MG63 (cell line): ENCODE data around the gene NOC4L. TPM values are rescaled to one million over a fixed set of nuclear protein-coding genes. Genes with fewer than 3 reads are reported as not detected.
"Not testable (repeated sequence)": the region's sequence is repeated elsewhere in the genome, so short reads cannot be mapped to it uniquely, and the experiment has no call there.

Experiments
- DNase-seq: peaks from one replicate; pipeline ENCODE4 v3.0.0-alpha.2; 2020
- H3K27me3 ChIP-seq: fragments of 250-450 bp; sonication (Bioruptor Pico); 2 replicates; pipeline ENCODE4 v1.5.1; 2020; ENCODE audit warnings: mild to moderate bottlenecking, moderate library complexity
- H3K36me3 ChIP-seq: fragments of 250-450 bp; sonication (Bioruptor Pico); 2 replicates; pipeline ENCODE4 v1.5.1; 2020; ENCODE audit warnings: mild to moderate bottlenecking, moderate library complexity
- H3K4me3 ChIP-seq: fragments of 250-450 bp; sonication (Bioruptor Pico); 2 replicates; pipeline ENCODE4 v1.5.1; 2020; ENCODE audit warnings: mild to moderate bottlenecking, moderate library complexity
- H3K9me3 ChIP-seq: fragments of 250-450 bp; sonication (Bioruptor Pico); 2 replicates; pipeline ENCODE4 v1.5.1; 2020; ENCODE audit warnings: mild to moderate bottlenecking, moderate library complexity
- total RNA-seq: library from RNA; depleted of rRNA; stranded (reverse); fragments of >200 nt; shearing (Covaris generic); gene quantifications from 2 replicates; pipeline ENCODE4 v1.2.3, GENCODE V29; 2014; ENCODE audit warnings: low replicate concordance

NOC4L gene
- total RNA-seq, 1 experiment from 2014 or later, result 40.1 TPM

DNA sequence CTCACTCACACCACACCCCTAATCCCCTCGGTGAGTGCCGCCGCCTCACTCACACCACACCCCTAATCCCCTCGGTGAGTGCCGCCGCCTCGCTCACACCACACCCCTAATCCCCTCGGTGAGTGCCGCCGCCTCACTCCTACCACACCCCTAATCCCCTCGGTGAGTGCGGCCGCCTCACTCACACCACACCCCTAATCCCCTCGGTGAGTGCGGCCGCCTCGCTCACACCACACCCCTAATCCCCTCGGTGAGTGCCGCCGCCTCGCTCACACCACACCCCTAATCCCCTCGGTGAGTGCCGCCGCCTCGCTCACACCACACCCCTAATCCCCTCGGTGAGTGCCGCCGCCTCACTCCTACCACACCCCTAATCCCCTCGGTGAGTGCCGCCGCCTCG, 5.3 kb downstream of the NOC4L start:
- DNase-seq, H3K27me3 ChIP-seq, H3K9me3 ChIP-seq, H3K4me3 ChIP-seq: not testable (repeated sequence)
- H3K36me3 ChIP-seq, result peaks cover 27% of the 10 kb centered on the region

DNA sequence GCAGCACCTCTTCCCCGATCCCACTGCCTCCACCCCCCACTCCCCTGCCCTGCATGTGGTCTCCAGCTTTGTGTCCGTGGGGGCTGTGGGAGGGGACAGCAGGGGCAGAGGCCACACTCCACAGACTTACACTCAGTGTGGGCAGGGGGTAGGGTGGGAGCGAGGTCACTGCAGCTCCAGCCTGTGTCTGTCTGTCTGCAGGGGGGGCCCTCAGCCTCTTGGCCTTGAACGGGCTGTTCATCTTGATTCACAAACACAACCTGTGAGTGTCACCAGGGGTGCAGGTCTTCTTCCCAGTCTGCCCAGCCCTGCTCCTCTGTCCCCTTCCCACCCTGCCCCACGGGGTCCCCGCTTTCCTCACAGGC, 6.5 kb downstream of the NOC4L start:
- Histone ChIP-seq H3K9me3 (no peaks in the 10 kb centered on the region), H3K36me3 (peaks cover 22% of the 10 kb centered on the region), H3K4me3 (no peak overlapping the region), H3K27me3 (no peaks in the 10 kb centered on the region)
- no peak for DNase-seq

- H3K36me3 ChIP-seq, result peaks cover 24% of the 10 kb centered on the region
- H3K4me3 ChIP-seq, result no peak overlapping the region
- no peaks in the 10 kb centered on the region for H3K27me3 ChIP-seq
- peaks cover 1% of the 10 kb centered on the region; the same call in 1 of the 2 replicates for H3K9me3 ChIP-seq
- no peak for DNase-seq
Measured at GRCh38 chr12:132151145-132151765, 7.0 kb downstream of the NOC4L start.

- Histone ChIP-seq H3K4me3 (no peak overlapping the region), H3K36me3 (peaks cover 24% of the 10 kb centered on the region), H3K9me3 (peaks cover 2% of the 10 kb centered on the region; the same call in 1 of the 2 replicates), H3K27me3 (no peaks in the 10 kb centered on the region)
- no peak for DNase-seq
Measured at GRCh38 chr12:132151766-132152410, 7.6 kb downstream of the NOC4L start.

GRCh38 chr12:132152411-132152821, 8.2 kb downstream of the NOC4L start:
- H3K27me3 ChIP-seq, result no peaks in the 10 kb centered on the region
- H3K4me3 ChIP-seq, result no peak overlapping the region
- peaks cover 2% of the 10 kb centered on the region; the same call in 1 of the 2 replicates for H3K9me3 ChIP-seq
- DNase-seq, result no peak
- peaks cover 22% of the 10 kb centered on the region for H3K36me3 ChIP-seq

DNA sequence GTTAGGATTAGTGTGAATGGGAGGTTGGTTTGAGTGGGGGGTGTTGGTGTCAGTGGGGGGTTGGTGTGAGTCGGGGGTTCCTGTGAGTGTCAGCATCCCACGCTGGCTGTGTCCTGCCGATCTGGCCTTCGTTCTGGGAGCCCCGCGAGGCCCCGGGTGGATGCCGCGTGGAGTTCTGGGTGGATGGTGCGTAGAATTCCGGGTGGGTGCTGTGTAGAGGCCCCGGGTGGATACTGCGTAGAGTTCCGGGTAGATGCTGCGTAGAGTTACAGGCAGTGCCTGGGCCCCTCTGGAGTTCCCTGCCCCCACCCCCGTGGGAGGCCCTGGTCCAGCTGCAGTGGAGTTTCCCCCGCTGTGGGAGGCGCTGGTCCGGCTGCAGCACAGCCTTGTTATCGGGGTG, 8.7 kb downstream of the NOC4L start:
- DNase-seq, result no peak
- Histone ChIP-seq H3K4me3 (no peak overlapping the region), H3K9me3 (peaks cover 2% of the 10 kb centered on the region; the same call in 1 of the 2 replicates), H3K27me3 (no peaks in the 10 kb centered on the region), H3K36me3 (peaks cover 23% of the 10 kb centered on the region)

GRCh38 chr12:132153501-132154340, 9.5 kb downstream of the NOC4L start:
- Histone ChIP-seq H3K4me3 (no peak overlapping the region), H3K27me3 (no peaks in the 10 kb centered on the region), H3K36me3 (peaks cover 22% of the 10 kb centered on the region), H3K9me3 (peaks cover 2% of the 10 kb centered on the region; the same call in 1 of the 2 replicates)
- DNase-seq, result peak; percentile 78

DNA sequence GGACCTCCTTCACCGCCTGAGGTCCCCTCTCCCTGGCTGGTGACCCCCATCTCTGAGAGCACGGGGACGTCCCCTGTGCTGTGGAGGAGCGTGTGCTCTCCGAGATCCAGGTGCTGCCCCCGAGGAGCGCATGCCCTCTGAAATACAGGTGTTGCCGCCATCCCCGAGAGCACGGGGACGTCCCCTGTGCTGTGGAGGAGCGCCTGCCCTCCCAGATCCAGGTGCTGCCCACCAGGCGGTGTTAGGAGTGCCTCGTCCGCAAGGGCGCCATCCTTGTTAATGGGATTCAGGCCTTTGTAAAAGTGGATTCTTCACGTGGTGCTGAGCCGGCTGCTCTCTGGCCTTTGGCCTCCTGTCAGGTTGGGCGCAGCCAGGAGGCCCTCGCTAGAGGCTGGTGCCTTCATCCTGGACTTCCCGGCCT, 10.1 kb downstream of the NOC4L start:
- H3K36me3 ChIP-seq, result peaks cover 22% of the 10 kb centered on the region
- DNase-seq, result no peak
- H3K4me3 ChIP-seq, result no peak overlapping the region
- no peaks in the 10 kb centered on the region for H3K27me3 ChIP-seq
- H3K9me3 ChIP-seq, result peaks cover 2% of the 10 kb centered on the region; the same call in 1 of the 2 replicates

DNA sequence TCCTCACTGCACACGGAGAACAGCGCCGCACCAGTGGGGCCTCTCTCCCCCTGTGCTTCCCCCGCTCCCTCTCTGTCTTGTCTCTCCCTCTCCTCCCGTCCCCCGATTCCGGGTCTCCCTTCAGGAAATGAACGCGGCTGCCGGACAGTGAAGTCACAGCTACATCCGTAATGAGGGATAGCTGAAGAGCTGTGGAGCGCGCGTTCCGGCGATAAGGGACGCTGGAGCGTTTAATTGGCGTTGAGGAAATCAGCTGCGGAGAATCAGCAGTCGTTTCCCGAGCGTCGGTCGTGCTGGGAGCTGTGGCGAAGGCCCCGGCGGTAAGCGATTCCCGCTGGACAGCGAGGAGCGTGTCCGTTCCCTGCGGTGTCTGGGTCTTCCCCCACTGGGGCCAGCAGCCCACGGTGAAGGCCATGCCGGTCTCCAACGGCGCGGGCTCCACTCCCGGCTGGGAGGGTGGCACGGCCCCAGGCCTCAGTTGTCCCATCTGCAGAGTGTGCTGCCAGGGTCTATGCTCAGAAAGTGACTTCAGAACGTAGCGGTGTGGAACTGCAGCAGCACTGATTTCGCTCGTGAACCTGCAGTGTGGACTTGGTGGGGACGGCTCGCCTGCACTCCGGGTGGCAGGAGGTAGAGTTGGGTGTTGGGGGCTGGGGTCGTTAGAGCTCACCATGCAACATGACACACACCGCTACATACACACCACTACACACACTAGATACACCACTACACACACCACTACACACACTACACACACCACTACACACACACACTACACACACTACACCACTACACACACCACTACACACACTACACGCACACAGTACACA, 10.9 kb downstream of the NOC4L start:
- Histone ChIP-seq H3K36me3 (peaks cover 22% of the 10 kb centered on the region), H3K27me3 (no peaks in the 10 kb centered on the region), H3K9me3 (peaks cover 2% of the 10 kb centered on the region; the same call in 1 of the 2 replicates), H3K4me3 (no peak overlapping the region)
- peak; percentile 50 for DNase-seq

GRCh38 chr12:132155771-132156572, 11.7 kb downstream of the NOC4L start:
- Histone ChIP-seq H3K36me3 (peaks cover 22% of the 10 kb centered on the region), H3K9me3 (peaks cover 2% of the 10 kb centered on the region; the same call in 1 of the 2 replicates), H3K4me3 (no peak overlapping the region), H3K27me3 (no peaks in the 10 kb centered on the region)
- no peak for DNase-seq

GRCh38 chr12:132156573-132157325, 12.5 kb downstream of the NOC4L start:
- H3K36me3 ChIP-seq, result peaks cover 22% of the 10 kb centered on the region
- no peak overlapping the region for H3K4me3 ChIP-seq
- H3K9me3 ChIP-seq, result peaks cover 2% of the 10 kb centered on the region; the same call in 1 of the 2 replicates
- no peak for DNase-seq
- H3K27me3 ChIP-seq, result no peaks in the 10 kb centered on the region

GRCh38 chr12:132157733-132158409, 13.6 kb downstream of the NOC4L start:
- H3K36me3 ChIP-seq, result peaks cover 16% of the 10 kb centered on the region
- DNase-seq, result no peak
- no peaks in the 10 kb centered on the region for H3K27me3 ChIP-seq
- peaks cover 2% of the 10 kb centered on the region; the same call in 1 of the 2 replicates for H3K9me3 ChIP-seq
- no peak overlapping the region for H3K4me3 ChIP-seq

DNA sequence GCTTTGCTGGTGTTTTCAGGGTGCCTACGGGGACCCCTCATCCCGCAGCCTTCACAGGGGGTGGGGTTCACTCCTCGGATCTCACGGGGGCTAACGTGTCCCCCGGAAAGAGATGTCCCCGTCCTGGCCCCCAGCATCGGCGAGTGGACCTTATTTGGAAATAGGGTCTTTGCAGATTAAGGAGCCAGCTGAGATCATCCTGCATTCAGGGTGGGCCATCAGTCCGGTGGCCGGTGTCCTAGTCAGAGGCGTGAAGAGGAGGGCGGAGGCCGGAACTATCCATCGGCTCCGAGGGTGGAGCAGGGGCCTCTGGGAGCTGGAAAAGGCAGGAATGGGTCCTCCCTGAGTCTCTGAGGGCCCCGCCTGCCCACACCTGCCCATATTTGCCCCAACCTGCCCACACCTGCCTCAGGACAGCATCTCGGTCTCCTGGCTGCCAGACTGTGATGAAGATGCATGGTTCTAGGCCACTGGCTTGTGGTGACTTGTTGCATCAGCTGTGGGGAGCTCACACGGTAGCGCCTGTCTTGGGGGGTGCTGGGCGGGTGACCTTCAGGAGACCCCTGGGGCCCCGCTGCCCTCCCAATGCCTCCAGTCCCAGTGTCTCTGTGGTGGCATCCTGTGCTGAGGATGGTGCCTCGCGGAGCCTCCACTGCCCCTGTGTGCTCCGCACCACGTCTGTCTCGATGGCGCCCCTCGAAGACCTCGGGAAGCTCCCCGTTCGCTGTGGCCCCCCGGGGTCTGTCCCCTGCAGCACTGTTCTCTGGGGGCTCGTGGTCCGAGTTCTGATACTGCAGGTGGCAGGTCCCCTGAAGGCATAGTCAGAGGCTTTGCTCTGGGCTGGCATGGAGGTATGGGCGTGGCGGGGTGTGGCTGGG, 14.7 kb downstream of the NOC4L start:
- peaks cover 16% of the 10 kb centered on the region for H3K36me3 ChIP-seq
- H3K9me3 ChIP-seq, result peaks cover 2% of the 10 kb centered on the region; the same call in 1 of the 2 replicates
- H3K27me3 ChIP-seq, result no peaks in the 10 kb centered on the region
- no peak overlapping the region for H3K4me3 ChIP-seq
- DNase-seq, result no peak

DNA sequence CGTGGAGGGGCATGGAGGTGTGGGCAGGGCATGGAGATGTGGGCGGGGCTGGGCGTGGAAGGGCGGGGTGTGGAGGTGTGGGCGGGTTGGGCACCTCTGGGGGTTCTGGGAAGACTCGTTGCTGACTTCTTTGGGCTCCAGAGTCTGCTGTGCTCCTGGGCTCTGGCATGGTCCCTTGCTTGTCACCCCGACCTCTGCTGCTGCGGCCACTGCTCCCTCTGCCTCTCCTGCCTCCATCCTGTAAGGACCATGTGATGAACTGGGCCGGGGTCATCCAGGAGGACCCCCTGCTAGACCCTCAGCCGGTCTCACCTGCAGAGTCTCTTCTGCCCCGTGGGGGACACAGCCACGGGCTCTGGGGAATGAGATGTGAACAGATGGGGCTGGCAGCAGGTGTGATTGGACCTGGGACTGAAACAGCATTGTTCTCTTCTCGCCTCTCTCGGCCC, 15.3 kb downstream of the NOC4L start:
- Histone ChIP-seq H3K9me3 (peaks cover 2% of the 10 kb centered on the region; the same call in 1 of the 2 replicates), H3K36me3 (peaks cover 16% of the 10 kb centered on the region), H3K4me3 (no peak overlapping the region), H3K27me3 (no peaks in the 10 kb centered on the region)
- DNase-seq, result no peak
